GM12801 (cell line): ENCODE data around the gene CLEC16A.

Source experiments
- TF ChIP-seq, protein P1 (sequence below): IDR thresholded peaks from one replicate; pipeline ENCODE4 v1.5.1; 2011; ENCODE audit warnings: control low read depth; ENCODE audit not compliant: insufficient read length; ENCODE audit errors: extremely low read depth

Gene CLEC16A

GRCh38 chr16:11143372-11144035 lies 199.1 kb downstream of the CLEC16A start:
- TF ChIP-seq, protein P1, sequence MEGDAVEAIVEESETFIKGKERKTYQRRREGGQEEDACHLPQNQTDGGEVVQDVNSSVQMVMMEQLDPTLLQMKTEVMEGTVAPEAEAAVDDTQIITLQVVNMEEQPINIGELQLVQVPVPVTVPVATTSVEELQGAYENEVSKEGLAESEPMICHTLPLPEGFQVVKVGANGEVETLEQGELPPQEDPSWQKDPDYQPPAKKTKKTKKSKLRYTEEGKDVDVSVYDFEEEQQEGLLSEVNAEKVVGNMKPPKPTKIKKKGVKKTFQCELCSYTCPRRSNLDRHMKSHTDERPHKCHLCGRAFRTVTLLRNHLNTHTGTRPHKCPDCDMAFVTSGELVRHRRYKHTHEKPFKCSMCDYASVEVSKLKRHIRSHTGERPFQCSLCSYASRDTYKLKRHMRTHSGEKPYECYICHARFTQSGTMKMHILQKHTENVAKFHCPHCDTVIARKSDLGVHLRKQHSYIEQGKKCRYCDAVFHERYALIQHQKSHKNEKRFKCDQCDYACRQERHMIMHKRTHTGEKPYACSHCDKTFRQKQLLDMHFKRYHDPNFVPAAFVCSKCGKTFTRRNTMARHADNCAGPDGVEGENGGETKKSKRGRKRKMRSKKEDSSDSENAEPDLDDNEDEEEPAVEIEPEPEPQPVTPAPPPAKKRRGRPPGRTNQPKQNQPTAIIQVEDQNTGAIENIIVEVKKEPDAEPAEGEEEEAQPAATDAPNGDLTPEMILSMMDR = no peak

GRCh38 chr16:11144122-11144521 lies 199.8 kb downstream of the CLEC16A start:
- TF ChIP-seq, protein P1 = no peak

GRCh38 chr16:11145173-11145818 lies 200.9 kb downstream of the CLEC16A start:
- TF ChIP-seq, protein P1 = no peak

GRCh38 chr16:11145819-11146211 lies 201.5 kb downstream of the CLEC16A start:
- TF ChIP-seq, protein P1 = no peak

- TF ChIP-seq, protein P1 = no peak
Measured at GRCh38 chr16:11147033-11147753, 202.8 kb downstream of the CLEC16A start.

DNA sequence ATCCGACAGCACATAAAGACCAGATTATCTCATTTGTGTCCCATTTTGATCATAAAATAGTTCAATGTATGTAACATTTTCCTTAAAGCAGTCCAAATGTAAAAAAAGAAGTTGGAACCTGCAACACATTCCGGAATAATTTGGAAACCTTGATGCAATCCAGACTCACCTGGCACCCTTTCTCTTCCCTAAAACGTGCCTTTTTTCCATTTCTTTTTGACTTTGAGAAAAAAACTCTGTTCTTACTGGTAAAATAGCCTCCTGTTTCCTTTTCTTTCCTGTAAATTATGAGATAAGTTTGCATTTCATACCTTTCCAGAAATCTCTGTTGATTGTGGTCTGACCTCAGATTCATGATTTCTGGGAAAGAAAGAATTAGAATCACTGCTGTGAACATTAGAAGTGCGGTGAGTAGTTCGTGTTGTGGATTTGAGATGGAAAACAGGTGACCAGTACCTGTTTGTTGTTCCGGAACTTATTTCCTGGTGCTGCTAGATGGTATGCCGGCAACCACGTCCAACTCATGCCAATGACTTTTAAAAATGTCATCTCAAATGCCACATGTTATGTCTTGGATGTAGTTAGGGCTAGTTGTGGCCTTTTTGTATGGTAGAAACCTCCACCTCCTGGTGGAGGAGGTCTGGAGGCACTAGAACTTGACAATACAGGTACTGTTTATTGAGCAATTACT lies 203.5 kb downstream of the CLEC16A start:
- TF ChIP-seq, protein P1 = no peak
